GM19035 (cell line): ENCODE data around the gene PCCA.

ENCODE experiments used
- ATAC-seq: cut with Tn5 transposase; IDR thresholded peaks from one replicate; pipeline ENCODE4 v1.9.1; 2021; ENCODE audit not compliant: unreplicated experiment

Gene PCCA

DNA sequence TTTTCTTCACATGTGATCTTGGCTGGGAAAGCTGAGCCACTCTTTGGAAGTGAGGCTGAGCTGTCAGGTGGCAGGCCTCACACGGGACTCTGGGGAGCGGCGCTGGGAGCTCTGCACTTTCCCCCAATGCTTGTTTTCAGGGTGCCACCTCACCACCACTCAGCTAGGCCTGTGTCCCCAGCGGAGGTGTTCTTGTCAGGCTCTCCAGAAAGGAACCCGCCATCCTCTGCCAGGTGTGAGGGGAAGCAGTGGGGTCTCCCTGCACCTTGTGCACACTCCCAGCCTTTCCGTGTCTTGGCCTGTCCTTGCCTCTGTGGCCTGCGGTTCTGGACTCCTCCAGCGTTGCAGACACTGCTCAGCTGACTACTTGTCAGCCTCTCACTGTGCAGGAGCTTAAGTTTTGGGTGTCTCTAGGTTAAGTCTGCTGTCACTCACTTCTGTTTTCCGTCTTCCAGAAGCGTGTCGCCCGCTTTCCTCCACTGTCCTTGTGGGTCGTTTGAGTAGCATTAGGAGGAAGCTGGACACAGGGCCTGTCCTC lies 447.8 kb downstream of the PCCA start:
- no peak for ATAC-seq

DNA sequence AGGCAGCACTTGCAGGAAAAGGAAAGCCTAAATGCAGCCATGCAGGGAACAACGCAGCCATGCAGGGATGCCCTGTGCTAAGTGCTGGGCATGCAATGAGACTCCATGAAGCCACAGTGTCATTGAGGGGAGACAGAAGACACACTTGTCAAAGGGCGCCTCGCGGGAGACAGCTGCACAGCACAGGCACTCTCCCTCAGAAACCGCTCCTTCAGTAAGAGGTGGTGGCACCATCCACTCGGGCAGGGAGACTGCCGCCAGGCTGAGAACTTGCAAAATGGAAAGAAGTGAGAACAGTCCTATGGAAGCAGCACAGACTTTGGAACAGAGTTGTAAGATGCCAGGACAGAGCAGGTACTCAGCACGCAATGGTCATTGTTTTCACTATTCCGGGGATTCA lies 448.6 kb downstream of the PCCA start:
- ATAC-seq, result no peak

DNA sequence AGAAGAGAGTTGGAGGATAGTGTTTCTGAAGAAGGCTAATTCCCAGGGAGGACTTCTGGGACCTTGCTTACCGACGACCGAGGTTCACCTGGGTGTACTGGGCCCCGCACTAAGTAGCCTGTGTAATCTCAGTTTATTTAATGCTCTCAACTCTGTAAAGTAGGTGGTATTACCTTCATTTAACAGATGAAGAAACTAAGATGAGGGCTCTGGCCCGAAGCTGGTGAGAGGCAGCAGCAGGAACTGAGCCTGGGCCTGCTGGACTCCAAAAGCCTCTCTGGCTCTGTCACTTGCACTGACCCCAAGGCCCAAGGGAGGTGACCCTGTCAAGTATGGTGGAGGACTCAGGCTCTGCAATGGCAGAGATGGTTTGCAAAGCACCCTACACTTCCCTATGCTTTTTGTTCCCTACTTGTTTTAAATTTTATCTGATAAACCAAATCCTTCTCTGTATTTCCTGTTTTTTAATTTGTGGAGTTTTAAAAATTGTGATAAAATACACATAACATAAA lies 449.1 kb downstream of the PCCA start:
- no peak for ATAC-seq

DNA sequence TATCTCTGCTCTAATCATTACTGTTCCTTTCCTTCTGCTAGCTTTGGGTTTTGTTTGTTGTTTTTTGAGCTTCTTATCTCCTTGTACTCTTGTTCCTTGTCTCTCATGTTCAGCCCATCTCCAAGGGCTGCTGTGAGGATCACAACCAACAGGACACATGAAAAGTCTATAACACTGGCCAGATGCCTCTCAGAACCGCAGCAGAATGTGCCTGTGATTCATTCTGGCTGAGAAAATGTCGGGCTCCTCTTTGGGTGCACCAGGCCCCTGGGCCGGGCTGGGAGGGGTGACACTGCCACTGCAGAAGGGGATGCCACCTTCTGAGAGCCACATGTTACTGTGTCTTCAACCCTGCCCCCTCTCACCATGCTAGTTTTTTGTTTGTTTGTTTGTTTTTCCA lies 451.7 kb downstream of the PCCA start:
- ATAC-seq, result no peak

DNA sequence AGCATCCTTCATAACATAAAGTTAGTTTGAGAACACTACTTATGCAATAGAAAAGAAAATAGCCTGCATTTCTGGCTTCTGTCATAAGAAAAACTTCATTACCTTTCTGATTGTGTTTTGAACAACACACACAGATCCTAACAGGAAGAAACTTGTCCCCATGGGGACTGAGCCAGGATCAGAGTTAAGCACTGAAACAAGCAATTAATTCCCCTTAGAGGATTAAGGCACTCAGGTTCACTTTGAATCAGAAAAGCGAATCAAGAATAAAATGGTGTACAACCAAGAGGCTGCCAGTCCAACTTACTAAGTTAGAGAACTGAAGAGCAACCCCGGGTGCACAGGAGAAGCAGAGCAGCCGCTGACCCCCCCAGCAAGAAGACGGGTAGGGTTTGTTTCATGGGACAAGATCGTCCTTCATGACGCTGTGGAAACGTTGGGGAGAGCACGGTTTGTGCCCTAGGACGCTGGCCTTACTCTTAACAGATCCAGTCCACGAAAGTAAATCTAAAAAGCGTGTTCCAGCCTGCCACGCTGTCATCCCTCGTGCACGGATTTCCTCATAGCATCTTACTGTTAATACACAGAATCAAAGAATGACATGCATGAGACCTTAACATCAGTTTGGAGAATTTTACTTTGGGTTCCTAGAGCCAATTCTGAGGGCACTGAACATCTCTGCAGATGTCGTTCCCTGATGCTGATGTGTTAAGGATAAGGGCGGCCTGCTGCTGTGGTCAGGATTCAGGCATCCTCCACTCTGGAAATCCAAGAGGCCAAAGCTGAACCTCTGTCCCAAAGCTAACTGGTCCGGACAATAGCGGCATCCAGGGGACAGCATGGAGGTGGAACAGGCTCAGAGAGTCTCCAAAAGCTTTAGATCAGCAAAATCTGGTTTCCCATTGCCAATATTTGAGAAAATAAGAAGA lies 453.3 kb downstream of the PCCA start:
- ATAC-seq, result no peak

DNA sequence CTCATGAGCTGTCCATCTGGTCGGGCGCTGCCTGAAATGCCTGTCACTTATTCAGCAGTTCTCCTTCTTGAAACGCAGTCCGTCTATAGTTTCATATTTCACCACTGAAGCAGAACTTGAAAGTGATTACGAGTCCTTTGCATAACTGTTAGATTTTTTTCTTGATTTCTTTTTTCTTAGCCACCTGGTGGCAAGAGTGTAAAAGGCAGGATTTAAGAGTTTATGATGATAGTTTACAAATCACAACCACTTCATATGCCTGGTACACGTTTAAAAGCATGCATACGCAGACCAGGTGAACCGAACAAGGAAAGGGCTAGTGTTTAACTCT lies 453.9 kb downstream of the PCCA start:
- ATAC-seq, result peak; percentile 86

DNA sequence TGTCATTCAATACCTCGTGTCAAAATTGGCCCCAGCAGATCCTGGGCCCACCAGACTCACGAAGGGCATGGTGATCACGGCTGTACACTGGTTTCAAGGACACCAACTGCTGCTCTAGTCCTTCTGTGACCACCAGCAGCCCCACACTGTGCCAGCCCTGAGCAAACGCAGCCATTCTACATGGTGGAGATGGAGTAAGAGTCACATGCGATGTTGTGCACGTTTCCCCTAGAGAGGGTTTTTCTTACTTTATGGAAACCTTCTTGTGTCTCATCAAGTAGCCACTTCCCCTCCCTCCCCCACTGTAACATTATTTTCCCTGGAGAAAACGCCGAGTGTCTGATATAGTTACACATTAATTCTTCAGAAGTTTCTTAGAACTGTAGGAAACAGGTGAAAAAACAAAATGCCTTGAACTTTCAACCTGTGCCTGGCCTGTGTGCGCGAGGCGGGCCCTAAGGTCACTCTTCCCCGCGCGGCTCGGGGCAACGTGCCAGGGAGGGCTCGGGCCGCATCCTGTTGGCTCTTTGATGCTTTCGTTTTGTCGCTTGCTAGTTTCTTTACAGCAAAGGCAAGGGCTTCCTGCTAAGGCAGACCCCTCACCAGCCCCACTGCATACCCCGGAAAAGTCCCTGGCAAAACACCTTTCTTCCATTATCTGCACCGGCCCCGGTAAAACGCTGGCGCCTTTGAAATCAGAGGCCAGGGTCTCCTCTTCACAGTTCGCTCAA lies 455.1 kb downstream of the PCCA start:
- ATAC-seq, result no peak

DNA sequence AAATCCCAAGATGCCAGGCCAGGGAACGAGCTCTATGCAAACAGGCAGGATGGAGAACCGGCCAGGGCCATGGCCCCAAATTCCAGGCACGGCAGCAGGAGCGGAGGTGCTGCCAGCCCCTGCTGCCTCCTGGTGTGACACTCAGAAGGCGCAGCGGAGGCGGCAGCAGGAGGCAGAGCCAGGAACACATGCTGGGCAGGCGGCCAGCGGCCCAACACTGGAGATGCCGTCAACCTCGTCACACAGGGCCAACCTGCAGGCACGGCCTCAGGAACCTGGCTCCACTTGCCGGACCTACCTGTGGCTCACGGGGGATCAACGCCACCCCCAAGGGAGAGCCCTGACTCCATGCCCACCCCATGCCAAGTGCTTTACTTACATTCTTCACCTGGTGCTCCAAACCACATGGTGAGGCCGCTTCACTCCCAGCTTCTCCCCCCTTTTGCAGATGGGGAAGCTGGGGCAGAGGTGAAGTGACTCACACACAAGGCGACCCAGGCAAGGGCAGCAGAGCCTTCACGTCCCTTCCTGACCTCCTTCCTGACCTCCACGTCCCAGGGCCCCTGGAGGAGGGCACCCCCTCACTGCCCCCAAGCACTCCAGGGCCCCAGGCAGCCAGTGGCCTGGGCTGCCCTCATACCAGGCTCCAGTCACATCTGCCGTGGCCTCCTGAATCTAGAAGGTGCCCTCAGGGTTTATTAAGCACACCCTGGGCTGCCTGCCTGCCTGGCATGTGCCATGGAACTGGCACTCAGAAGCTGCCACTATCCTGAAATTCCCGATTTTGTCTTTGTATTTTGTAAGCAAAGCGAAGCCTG lies 456.2 kb downstream of the PCCA start:
- no peak for ATAC-seq

DNA sequence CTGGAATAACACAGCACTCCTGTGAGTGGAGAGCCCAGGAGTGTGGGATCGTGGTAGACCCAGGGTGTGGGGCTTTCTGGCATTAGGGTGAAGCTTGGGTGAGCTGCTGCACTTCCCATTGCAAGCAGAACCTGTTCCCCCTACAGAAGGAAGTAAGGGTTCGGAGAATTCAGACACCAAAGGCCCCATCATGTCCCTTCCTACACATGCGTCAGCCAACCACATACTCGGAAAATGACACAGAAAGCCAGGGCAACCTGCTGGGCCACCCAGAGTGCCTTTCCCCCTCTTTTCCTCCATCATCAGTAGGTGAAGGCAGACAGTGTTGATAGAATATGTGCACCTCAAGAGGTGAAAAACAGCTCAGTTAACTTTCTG lies 456.8 kb downstream of the PCCA start:
- no peak for ATAC-seq

DNA sequence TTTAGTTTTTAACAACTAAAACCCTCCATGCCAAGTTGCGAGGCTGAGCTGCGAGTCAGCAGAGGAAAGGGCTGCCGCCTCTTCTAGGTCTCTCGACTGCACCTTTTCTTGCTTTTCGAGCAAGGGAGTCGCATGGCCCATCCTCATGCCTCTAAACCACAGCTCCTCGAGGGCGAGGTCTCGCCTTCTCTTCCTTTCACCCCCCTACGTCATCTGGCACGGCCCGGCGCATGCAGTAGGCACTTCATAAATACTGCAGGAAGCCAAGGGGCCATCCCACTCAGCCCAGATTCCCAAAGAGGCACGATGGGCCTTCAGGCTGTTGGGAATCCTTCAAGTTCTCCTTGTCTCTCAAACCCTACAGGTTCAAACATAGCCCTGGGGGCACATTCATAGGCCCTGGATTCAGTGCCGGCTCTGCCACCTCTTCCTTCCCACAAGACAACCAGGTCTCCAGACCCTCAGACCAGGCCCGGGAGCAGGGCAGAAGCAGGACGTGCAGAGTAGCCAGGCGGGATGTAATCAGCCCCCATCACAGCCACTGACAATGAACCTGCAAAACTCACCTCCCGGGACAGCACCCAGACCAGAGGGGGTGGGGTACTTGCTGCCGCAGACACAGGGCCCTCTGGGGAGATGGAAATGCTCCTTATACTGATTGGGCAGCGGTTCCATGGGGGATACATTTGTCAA lies 458.0 kb downstream of the PCCA start:
- ATAC-seq, result no peak

DNA sequence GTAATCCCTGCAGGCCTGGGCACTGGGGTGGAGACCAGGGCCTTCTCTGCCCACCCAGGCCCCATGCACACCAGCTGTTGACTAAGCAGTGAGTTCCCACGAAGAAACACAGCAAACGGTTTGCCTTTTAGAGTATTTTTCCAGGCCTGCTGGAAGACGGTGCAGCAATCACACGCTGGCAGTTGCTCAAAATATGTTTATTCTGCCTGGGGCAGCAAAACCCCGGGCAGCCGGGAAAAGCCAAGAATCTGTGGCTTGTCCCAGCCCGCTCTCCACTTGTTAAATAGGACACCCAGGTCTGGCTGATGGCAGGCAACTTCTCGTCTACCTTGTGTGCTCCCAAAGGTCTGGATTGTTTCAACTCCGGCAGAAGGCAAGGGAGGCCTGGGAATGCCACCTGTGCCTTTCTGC lies 458.9 kb downstream of the PCCA start:
- no peak for ATAC-seq

DNA sequence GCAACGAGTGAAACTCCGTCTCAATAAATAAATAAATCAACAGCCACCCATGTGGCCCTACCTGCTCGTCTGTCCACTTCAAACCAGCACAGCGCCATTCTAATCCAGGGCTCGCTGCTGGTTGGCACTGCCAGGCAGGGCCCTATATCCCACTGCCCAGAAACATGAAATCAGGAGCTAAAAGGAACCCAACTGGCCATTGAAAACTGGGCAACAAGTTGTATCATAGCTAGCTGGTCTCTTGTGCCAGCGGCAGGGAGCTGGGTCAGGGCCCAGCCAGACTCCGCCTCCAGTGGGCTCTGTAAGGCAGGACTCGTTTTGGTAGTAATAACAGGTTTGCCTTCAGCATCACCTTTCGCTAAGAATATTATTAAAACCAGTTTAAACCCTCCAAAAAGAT lies 460.4 kb downstream of the PCCA start:
- ATAC-seq, result no peak

DNA sequence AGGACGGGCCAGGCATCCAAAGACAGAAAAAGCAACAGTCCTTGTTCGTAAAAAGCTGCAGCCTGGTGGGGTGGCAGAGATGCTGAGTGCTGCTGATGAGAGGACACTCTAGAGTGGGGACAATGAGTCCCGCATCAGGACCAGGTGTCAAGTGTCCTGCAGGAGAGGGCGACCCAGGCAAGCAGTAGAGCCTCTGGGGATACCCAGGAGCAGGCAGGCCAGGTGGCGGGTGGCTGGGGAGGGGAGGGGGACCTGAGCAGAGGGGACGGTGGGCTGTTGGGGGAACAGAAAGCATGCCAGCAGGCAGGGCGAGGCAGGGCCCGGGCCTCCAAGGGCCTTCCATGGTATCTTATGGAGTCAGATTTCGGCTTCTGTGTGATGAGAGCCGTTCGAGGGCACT lies 463.9 kb downstream of the PCCA start:
- no peak for ATAC-seq

DNA sequence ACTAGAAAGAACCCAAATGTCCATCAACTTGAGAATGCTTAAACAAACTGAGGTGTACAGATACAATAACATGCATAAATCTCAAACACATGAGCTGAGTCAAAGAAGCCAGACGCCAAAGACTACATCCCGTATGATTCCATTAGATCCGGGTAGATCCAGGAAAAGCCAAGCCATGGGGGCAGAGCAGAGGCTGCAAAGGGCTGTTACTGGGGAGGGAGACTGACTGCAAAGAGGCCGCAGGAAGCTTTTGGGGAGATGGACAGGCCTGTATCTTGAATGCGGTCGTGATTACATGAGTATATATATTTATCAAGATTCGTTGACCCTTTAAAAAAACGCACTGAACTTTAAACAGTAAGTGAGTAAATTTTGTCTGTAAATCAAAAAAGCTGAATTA lies 471.0 kb downstream of the PCCA start:
- ATAC-seq, result no peak

DNA sequence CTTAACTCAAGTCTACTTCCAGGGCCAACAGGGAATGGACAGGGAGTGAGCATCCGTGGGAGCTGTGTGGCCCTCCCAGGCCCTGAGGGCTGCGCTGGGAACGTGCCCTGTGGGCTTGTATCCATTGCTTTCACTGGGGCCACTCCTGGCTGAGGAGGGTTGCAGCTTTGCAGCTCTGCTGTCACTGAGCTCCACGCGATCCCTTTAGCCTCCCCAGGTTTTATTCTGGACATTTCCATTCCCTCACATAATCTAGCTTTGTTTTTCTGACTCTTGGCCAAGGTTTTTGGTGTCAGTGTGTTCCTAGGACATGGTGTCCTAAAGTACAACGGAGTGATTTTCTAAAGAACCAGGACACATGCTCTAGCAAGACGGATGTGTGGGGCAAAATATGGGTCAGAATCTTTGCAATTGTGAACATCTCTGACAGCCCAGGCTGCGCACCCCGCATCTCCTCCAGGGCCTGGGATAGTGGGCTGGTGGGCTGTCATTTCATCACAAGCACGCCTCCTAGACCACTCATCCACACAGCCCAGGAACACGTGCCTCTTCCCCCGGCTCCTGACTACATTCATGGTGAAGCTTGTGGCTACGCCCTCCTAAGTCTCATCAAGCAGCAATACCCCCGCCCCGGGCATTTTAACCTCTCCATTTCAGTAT lies 471.7 kb downstream of the PCCA start:
- ATAC-seq, result no peak

DNA sequence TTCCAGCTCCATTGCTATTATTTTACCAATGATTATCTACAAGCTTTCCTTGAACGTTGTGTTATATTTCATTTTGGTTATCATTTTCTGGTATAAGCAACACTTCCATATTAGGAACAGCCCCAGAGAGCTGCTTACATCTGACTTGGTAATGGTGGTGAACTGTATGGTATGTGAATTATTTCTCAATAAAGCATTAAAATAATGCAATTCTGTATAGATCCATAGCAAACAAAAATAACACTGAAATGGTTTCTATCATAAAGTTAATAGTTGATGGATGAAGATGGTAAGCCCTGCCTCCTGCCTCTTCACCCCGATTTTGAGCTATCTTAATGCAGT lies 472.2 kb downstream of the PCCA start:
- no peak for ATAC-seq

DNA sequence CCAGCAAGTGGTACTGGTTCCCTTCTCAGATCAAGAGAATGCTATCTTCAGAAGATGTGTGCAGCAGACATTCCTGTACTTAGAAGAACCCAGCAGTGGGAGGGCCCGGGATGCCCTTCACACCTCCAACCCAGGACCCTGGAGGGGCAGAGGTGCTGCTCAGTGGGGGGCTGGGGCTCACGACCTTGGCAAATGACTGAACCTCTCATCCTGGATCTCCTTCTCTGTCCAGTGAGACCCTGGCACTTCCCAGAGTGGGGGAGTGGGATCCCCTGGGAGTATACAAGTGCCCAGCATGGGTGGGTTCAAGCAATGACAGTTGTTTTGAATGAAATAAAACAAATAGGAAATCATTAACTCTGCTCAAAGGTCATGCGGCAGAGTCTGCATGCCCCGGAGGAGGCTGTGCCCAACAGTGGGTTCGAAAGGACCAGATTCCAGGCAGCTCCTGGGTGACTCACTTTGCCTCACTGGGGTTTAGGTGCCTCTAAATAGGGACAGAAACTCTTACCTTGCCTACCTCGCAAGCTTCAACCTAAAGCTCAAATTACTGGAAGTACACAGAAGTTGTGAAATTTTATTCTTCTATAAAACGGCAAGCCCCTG lies 472.8 kb downstream of the PCCA start:
- ATAC-seq, result no peak

DNA sequence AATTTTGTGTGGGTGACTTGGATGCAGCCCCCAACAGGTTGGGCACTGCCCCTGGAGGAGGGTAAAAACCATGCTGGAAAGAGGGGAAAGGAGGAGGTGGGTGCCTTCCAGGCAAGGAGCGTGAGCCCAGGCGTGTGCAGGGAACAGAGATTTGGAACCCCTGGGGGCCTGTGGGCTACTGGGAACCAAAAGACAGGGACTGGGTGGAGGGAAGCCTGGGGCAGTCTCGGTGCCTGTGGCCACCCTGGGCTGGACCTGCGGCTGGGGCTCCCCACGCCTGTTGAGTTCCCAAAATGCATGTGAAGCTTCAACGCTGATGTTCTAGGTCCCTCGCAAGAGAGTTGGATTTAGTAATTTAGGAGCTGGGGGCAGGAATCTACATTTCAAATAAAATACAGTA lies 474.9 kb downstream of the PCCA start:
- no peak for ATAC-seq

DNA sequence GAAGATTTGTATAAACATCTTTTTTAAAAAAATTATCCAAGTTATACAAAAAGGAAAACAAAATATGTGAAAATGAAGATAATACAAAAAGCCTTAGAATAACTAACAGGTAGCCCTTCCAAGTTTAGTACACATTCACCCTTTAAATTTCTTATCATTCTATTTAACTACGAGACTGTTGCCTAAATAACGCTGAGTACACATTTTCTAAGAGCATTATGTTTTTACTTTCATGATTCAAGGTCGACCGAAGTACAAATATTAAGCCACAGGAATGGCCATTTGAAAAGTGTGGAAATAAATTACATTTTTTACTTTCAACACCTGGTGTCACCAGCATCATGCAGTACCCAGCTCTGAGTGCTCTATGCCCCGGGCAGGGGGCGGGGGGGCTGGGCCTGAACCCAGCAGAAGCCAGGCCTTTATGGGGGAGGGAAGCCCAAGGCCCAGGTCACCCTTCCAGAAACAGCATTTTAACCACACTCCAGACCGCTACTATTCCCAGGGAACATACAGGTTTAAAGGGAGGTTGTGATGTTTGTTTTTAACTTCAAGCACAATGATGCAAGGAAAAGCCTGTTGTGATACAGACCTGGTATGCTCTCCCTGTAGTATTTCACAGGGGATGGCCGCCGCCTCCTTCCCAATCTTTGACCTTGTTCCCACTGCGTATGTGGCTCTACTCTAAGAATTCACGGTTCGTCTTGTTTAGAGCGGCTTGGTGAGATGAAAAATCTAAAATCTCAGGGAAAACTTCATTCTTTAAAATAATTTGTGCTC lies 475.7 kb downstream of the PCCA start:
- no peak for ATAC-seq
